SJSA1 (cell line): ENCODE results near the gene HSPBP1. TPM values are rescaled to one million over a fixed set of nuclear protein-coding genes. Genes with fewer than 3 reads are reported as not detected.
"Not testable (repeated sequence)": the region's sequence is repeated elsewhere in the genome, so short reads cannot be mapped to it uniquely, and the experiment has no call there.

Experiments
- DNase-seq, 2 experiments: peaks; one replicate each; pipeline ENCODE4 v3.0.0-alpha.2; 2015 to 2020; ENCODE audit warnings: low spot score in 2 of 2, low read depth in 1 of 2
- H3K27ac ChIP-seq: fragments of 250-450 bp; sonication (Bioruptor Pico); 2 replicates; pipeline ENCODE4 v1.5.1; 2020; ENCODE audit warnings: mild to moderate bottlenecking, moderate library complexity
- H3K27me3 ChIP-seq: fragments of 250-450 bp; sonication (Bioruptor Pico); replicated peaks from 2 replicates; pipeline ENCODE4 v1.5.1; 2020; ENCODE audit warnings: mild to moderate bottlenecking, moderate library complexity
- H3K36me3 ChIP-seq: fragments of 250-450 bp; sonication (Bioruptor Pico); 2 replicates; pipeline ENCODE4 v1.5.1; 2020; ENCODE audit warnings: mild to moderate bottlenecking
- H3K4me1 ChIP-seq: fragments of 250-450 bp; sonication (Bioruptor Pico); replicated peaks from 2 replicates; pipeline ENCODE4 v1.6.1; 2021; ENCODE audit warnings: mild to moderate bottlenecking
- H3K4me3 ChIP-seq: fragments of 250-450 bp; sonication (Bioruptor Pico); 2 replicates; pipeline ENCODE4 v1.5.1; 2020; ENCODE audit warnings: mild to moderate bottlenecking
- H3K9me3 ChIP-seq: fragments of 250-450 bp; sonication (Bioruptor Pico); replicated peaks from 2 replicates; pipeline ENCODE4 v1.5.1; 2020; ENCODE audit warnings: mild to moderate bottlenecking
- total RNA-seq: library from RNA; depleted of rRNA; stranded (reverse); fragments of >200 nt; shearing (Covaris generic); gene quantifications from 2 replicates; pipeline ENCODE4 v1.2.3, GENCODE V29; 2014; rRNA removed

HSPBP1 gene
- total RNA-seq, 1 experiment from 2014 or later: 51.4 TPM

- Histone ChIP-seq H3K9me3 (no peaks in the 10 kb centered on the region), H3K4me1 (no peaks in the 10 kb centered on the region), H3K27ac (no peak overlapping the region), H3K4me3 (no peak overlapping the region), H3K27me3 (no peaks in the 10 kb centered on the region), H3K36me3 (peaks cover 34% of the 10 kb centered on the region)
- peak in 1 of 2 experiments; percentile 36 for DNase-seq
Observed at GRCh38 chr19:55226273-55226672, 53.6 kb downstream of the HSPBP1 start.

- peaks cover 28% of the 10 kb centered on the region for H3K36me3 ChIP-seq
- H3K4me3 ChIP-seq: no peak overlapping the region
- H3K27ac ChIP-seq: no peak overlapping the region
- no peaks in the 10 kb centered on the region for H3K4me1 ChIP-seq
- no peaks in the 10 kb centered on the region for H3K27me3 ChIP-seq
- H3K9me3 ChIP-seq: no peaks in the 10 kb centered on the region
- no peak for DNase-seq
Observed at GRCh38 chr19:55225415-55225958, 54.4 kb downstream of the HSPBP1 start.

GRCh38 chr19:55224679-55225414 lies 55.1 kb downstream of the HSPBP1 start:
- peaks cover 26% of the 10 kb centered on the region for H3K36me3 ChIP-seq
- DNase-seq: peak in 1 of 2 experiments; percentile 40

GRCh38 chr19:55224038-55224665 lies 55.8 kb downstream of the HSPBP1 start:
- Histone ChIP-seq H3K4me1 (no peaks in the 10 kb centered on the region), H3K27me3 (no peaks in the 10 kb centered on the region), H3K4me3 (no peak overlapping the region), H3K9me3 (no peaks in the 10 kb centered on the region), H3K27ac (no peak overlapping the region), H3K36me3 (peaks cover 21% of the 10 kb centered on the region)
- DNase-seq: peak in 1 of 2 experiments; percentile 38

More at GRCh38 chr19:55224679-55225414, 55.1 kb downstream of the HSPBP1 start:
- not testable (repeated sequence) for H3K27me3 ChIP-seq, H3K4me1 ChIP-seq, H3K9me3 ChIP-seq, H3K4me3 ChIP-seq, H3K27ac ChIP-seq

- Histone ChIP-seq H3K9me3 (no peaks in the 10 kb centered on the region), H3K27me3 (no peaks in the 10 kb centered on the region), H3K36me3 (peaks cover 14% of the 10 kb centered on the region), H3K4me3 (no peak overlapping the region), H3K4me1 (no peaks in the 10 kb centered on the region), H3K27ac (no peak overlapping the region)
- DNase-seq: peak in 1 of 2 experiments; percentile 35
Observed at GRCh38 chr19:55223291-55224037, 56.4 kb downstream of the HSPBP1 start.

GRCh38 chr19:55220525-55220924 lies 59.4 kb downstream of the HSPBP1 start:
- no peaks in the 10 kb centered on the region for H3K36me3 ChIP-seq
- no peak for DNase-seq
- no peak overlapping the region for H3K4me3 ChIP-seq
- H3K9me3 ChIP-seq: no peaks in the 10 kb centered on the region
- peaks cover 17% of the 10 kb centered on the region for H3K4me1 ChIP-seq
- H3K27ac ChIP-seq: no peak overlapping the region
- no peaks in the 10 kb centered on the region for H3K27me3 ChIP-seq

GRCh38 chr19:55216461-55217198 lies 63.3 kb downstream of the HSPBP1 start:
- Histone ChIP-seq H3K9me3 (no peaks in the 10 kb centered on the region), H3K4me1 (peaks cover 17% of the 10 kb centered on the region), H3K27me3 (no peaks in the 10 kb centered on the region), H3K36me3 (no peaks in the 10 kb centered on the region), H3K27ac (peak overlapping the region; percentile 57), H3K4me3 (peak overlapping the region; percentile 38)
- DNase-seq: peak; percentile 92 to 97

GRCh38 chr19:55213547-55213946 lies 66.4 kb downstream of the HSPBP1 start:
- no peaks in the 10 kb centered on the region for H3K9me3 ChIP-seq
- no peak for DNase-seq
- no peak overlapping the region for H3K27ac ChIP-seq
- no peaks in the 10 kb centered on the region for H3K27me3 ChIP-seq
- H3K36me3 ChIP-seq: no peaks in the 10 kb centered on the region
- H3K4me1 ChIP-seq: peaks cover 41% of the 10 kb centered on the region
- no peak overlapping the region for H3K4me3 ChIP-seq

GRCh38 chr19:55212447-55212846 lies 67.5 kb downstream of the HSPBP1 start:
- no peak overlapping the region for H3K27ac ChIP-seq
- DNase-seq: peak; percentile 54 to 73
- no peak overlapping the region for H3K4me3 ChIP-seq
- H3K4me1 ChIP-seq: peaks cover 38% of the 10 kb centered on the region
- no peaks in the 10 kb centered on the region for H3K27me3 ChIP-seq
- H3K36me3 ChIP-seq: no peaks in the 10 kb centered on the region
- no peaks in the 10 kb centered on the region for H3K9me3 ChIP-seq

Other genes with a start within 250 kb of the HSPBP1 start
- gene GP6, start 241.8 kb downstream of the HSPBP1 start, total RNA-seq: not detected in 2 replicates
- gene RDH13, start 217.0 kb downstream of the HSPBP1 start, total RNA-seq: 3.7 and 7.1 TPM in 2 replicates
- 3.5 and 11.8 TPM in 2 replicates for gene EPS8L1, start 204.2 kb downstream of the HSPBP1 start, total RNA-seq
- gene PPP1R12C, start 162.5 kb downstream of the HSPBP1 start, total RNA-seq: 72.7 and 82.4 TPM in 2 replicates
- gene TNNT1, start 130.9 kb downstream of the HSPBP1 start, total RNA-seq: 0.34 and 3.4 TPM in 2 replicates
- gene TNNI3, start 122.4 kb downstream of the HSPBP1 start, total RNA-seq: not detected in 2 replicates
- gene DNAAF3, start 113.5 kb downstream of the HSPBP1 start, total RNA-seq: 0.18 and 3.2 TPM in 2 replicates
- not detected in 2 replicates for gene SYT5, start 99.8 kb downstream of the HSPBP1 start, total RNA-seq
- 1.4 and 2.0 TPM in 2 replicates for gene PTPRH, start 70.6 kb downstream of the HSPBP1 start, total RNA-seq
- gene TMEM86B, start 51.3 kb downstream of the HSPBP1 start, total RNA-seq: 0.94 and 1.8 TPM in 2 replicates
- gene PPP6R1, start 21.1 kb downstream of the HSPBP1 start, total RNA-seq: 33.6 and 48.0 TPM in 2 replicates
- gene BRSK1, start 3.9 kb upstream of the HSPBP1 start, total RNA-seq: 8.5 and 10.3 TPM in 2 replicates
- gene TMEM150B, start 45.2 kb upstream of the HSPBP1 start, total RNA-seq: not detected in 2 replicates
- gene KMT5C, start 59.8 kb upstream of the HSPBP1 start, total RNA-seq: 4.0 and 6.8 TPM in 2 replicates
- 0.11 TPM in 1 of 2 replicates, not detected in the other for gene COX6B2, start 74.6 kb upstream of the HSPBP1 start, total RNA-seq
- gene GARIN5B, start 83.2 kb upstream of the HSPBP1 start, total RNA-seq: 0.03 TPM in 1 of 2 replicates, not detected in the other
- 116 and 141 TPM in 2 replicates for gene IL11, start 90.4 kb upstream of the HSPBP1 start, total RNA-seq
- gene TMEM190, start 96.7 kb upstream of the HSPBP1 start, total RNA-seq: not detected in 2 replicates
- gene TMEM238, start 104.2 kb upstream of the HSPBP1 start, total RNA-seq: not detected in 2 replicates
- 243 and 543 TPM in 2 replicates for gene RPL28, start 105.8 kb upstream of the HSPBP1 start, total RNA-seq
- 509 and 518 TPM in 2 replicates for gene UBE2S, start 127.7 kb upstream of the HSPBP1 start, total RNA-seq
- not detected in 2 replicates for gene SHISA7, start 163.2 kb upstream of the HSPBP1 start, total RNA-seq
- 71.7 and 97.3 TPM in 2 replicates for gene ISOC2, start 181.5 kb upstream of the HSPBP1 start, total RNA-seq
- gene C19orf85, start 184.6 kb upstream of the HSPBP1 start, total RNA-seq: not detected in 2 replicates
- gene ZNF628, start 196.5 kb upstream of the HSPBP1 start, total RNA-seq: 1.1 and 4.1 TPM in 2 replicates
- gene NAT14, start 205.1 kb upstream of the HSPBP1 start, total RNA-seq: 10.9 and 12.1 TPM in 2 replicates
- gene SSC5D, start 208.3 kb upstream of the HSPBP1 start, total RNA-seq: not detected in 2 replicates